HG02981 (cell line): ENCODE measurements around the gene RBM44.

Experiments
- ATAC-seq: cut with Tn5 transposase; IDR thresholded peaks from one replicate; pipeline ENCODE4 v1.9.1; 2021; ENCODE audit warnings: mild to moderate bottlenecking, moderate library complexity; ENCODE audit not compliant: unreplicated experiment

RBM44 gene

GRCh38 chr2:237870126-237870525 lies 71.5 kb downstream of the RBM44 start:
- no peak for ATAC-seq

GRCh38 chr2:237870754-237871651 lies 72.4 kb downstream of the RBM44 start:
- no peak for ATAC-seq

- no peak for ATAC-seq
Observed at GRCh38 chr2:237872178-237872887, 73.8 kb downstream of the RBM44 start.

- no peak for ATAC-seq
Observed at GRCh38 chr2:237873421-237873831, 74.8 kb downstream of the RBM44 start.

- ATAC-seq, result no peak
Observed at GRCh38 chr2:237873897-237874551, 75.4 kb downstream of the RBM44 start.

- ATAC-seq, result no peak
Observed at GRCh38 chr2:237874585-237875161, 76.1 kb downstream of the RBM44 start.

- ATAC-seq, result no peak
Observed at GRCh38 chr2:237875256-237876060, 76.9 kb downstream of the RBM44 start.

- ATAC-seq, result no peak
Observed at GRCh38 chr2:237876061-237876526, 77.5 kb downstream of the RBM44 start.

GRCh38 chr2:237876532-237876931 lies 78.0 kb downstream of the RBM44 start:
- ATAC-seq, result no peak

GRCh38 chr2:237876951-237877491 lies 78.4 kb downstream of the RBM44 start:
- no peak for ATAC-seq

GRCh38 chr2:237877576-237878307 lies 79.2 kb downstream of the RBM44 start:
- no peak for ATAC-seq

- no peak for ATAC-seq
Observed at GRCh38 chr2:237878321-237879057, 79.9 kb downstream of the RBM44 start.

- ATAC-seq, result no peak
Observed at GRCh38 chr2:237879058-237879430, 80.5 kb downstream of the RBM44 start.

GRCh38 chr2:237879991-237880560 lies 81.5 kb downstream of the RBM44 start:
- ATAC-seq, result no peak

GRCh38 chr2:237882510-237883481 lies 84.2 kb downstream of the RBM44 start:
- ATAC-seq, result no peak

- no peak for ATAC-seq
Observed at GRCh38 chr2:237883951-237884446, 85.4 kb downstream of the RBM44 start.

- ATAC-seq, result no peak
Observed at GRCh38 chr2:237884681-237885080, 86.1 kb downstream of the RBM44 start.
